Left forelimb (tissue), 1 donor: ENCODE data around the gene OR4D2.
"Not testable (repeated sequence)": the region's sequence is repeated elsewhere in the genome, so short reads cannot be mapped to it uniquely, and the experiment has no call there.

Experiments used
- DNase-seq: peaks from one replicate; pipeline ENCODE4 v3.0.0-alpha.2; 2018; ENCODE audit warnings: low spot score

The OR4D2 gene

DNA sequence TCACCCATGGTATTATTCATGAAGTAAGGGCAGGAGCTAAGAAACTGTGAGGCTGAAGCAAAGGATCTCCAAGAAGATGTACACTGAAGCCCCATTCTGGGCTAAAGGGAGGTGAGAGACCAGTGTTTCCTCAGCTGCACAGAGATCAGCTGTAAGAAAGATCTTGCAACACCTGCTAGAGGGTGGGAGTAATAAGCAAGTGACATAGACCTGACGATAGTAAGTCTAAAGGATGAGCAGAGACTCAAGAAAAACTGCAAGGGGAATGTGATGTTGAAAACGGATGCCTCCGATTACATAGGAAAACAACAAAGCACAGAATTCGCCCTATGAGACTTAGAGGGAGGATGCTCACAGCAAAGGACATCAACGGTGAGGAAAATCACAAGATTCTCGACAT is at the start of gene OR4D2:
Gene OR4D2, plus strand, starts transcription at position 301 of the 400 bp plus-strand sequence. CDS start 2,674 bp downstream, outside the sequence.
- no peak for DNase-seq

- DNase-seq, result no peak
These were observed 49.4 kb upstream of the OR4D2 start for GRCh38 chr17:58117382-58117781.

DNA sequence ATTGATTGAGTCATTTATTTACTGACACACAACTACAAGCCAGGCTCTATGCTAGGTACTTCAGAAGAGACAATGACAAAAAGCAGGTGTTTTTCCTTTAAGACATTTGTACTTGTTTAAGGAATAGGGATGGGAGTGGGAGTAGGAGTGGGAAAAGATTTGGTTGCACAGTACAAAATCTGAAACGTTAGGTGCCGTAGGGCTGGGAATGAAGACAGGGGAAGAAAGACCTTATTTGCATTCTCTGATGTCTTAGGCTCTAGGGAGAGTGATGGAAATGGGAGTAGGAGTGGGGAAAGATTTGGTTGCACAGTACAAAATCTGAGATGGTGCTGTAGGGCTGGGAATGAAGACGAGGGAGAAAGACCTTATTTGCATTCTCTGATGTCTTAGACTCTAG is 47.3 kb upstream of the OR4D2 start:
- no peak for DNase-seq

- no peak for DNase-seq
These were observed 46.5 kb upstream of the OR4D2 start for GRCh38 chr17:58120195-58120822.

DNA sequence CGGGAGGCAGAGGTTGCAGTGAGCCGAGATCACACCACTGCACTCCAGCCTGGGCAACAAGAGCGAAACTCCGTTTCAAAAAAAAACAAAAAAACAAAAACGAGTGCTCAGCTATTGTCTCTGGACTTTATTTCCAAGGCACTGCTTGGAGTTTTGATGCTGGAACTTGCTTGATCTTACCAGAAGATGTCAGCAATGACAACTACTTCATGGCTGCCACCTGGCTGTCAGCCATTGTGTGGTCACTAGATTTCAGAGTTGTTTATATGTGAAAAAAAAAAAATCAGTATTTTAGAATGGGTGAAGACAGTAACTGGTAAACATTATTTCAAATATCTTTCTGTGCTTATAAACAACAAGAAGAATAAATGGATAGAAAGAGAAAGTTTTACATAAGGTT is 44.9 kb upstream of the OR4D2 start:
- DNase-seq, result no peak

- no peak for DNase-seq
These were observed 38.9 kb upstream of the OR4D2 start for GRCh38 chr17:58127846-58128245.

DNA sequence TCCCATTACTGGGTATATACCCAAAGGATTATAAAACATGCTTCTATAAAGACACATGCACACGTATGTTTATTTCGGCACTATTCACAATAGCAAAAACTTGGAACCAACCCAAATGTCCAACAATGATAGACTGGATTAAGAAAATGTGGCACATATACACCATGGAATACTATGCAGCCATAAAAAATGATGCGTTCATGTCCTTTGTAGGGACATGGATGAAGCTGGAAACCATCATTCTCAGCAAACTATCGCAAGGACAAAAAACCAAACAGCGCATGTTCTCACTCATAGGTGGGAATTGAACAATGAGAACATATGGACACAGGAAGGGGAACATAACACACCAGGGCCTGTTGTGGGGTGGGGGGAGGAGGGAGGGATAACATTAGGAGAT is 34.1 kb upstream of the OR4D2 start:
- DNase-seq, result not testable (repeated sequence)

GRCh38 chr17:58136669-58137279 is 30.0 kb upstream of the OR4D2 start:
- DNase-seq, result no peak

DNA sequence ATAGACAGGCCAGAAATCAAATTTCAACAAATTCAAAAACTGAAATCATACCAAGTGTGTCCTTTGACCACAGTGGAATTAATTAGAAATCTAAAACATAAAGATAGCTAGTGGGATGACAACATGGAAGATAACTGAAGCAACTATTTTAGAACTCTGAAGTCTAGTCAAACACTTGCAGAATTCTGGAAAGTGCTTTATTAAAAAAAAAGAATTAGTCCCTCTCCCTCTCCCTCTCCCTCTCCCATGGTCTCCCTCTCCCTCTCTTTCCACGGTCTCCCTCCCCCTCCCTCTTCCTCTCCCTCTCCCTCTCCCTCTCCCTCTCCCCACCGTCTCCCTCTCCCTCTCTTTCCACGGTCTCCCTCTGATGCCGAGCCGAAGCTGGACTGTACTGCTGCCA is 25.3 kb upstream of the OR4D2 start:
- DNase-seq, result no peak

DNA sequence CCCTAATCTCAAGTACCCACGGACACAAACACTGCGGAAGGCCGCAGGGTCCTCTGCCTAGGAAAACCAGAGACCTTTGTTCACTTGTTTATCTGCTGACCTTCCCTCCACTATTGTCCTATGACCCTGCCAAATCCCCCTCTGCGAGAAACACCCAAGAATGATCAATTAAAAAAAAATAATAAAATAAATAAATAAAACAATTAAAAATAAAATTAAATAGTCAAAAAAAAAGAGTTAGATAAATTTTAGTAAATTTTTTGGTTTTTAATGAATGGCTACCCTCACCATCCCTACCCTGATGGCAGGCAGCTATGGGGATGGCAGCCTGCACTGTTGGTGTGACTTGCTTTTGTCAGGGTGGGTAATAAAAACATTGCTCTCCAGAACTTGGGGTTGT is 23.4 kb upstream of the OR4D2 start:
- not testable (repeated sequence) for DNase-seq

- no peak for DNase-seq
These were observed 22.0 kb upstream of the OR4D2 start for GRCh38 chr17:58144801-58145200.

- DNase-seq, result no peak
These were observed 18.8 kb upstream of the OR4D2 start, which contains the start of gene OR4D1 for GRCh38 chr17:58147930-58148434. Gene OR4D1, plus strand, starts transcription at chr17:58148384. Its CDS starts 6,770 bp downstream, at chr17:58155154.

DNA sequence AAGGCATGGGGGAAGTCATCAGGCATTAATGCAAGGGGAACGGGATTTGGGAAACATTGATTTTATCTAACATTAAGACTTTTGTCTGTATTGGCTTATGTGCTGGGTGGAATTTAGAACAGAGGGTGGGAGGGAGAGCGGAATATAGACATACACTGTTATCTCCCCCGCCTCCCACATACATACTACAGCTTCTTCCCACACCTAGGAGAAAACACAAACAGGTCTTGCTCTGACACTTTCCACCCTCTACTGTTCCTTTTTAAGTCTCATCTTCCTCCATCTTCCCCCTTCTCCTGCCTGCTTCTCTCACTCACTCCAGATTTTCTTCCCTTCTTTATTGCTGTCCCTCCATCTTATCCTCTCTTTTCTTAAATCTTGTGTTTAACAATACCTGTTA is 18.2 kb upstream of the OR4D2 start:
- no peak for DNase-seq

DNA sequence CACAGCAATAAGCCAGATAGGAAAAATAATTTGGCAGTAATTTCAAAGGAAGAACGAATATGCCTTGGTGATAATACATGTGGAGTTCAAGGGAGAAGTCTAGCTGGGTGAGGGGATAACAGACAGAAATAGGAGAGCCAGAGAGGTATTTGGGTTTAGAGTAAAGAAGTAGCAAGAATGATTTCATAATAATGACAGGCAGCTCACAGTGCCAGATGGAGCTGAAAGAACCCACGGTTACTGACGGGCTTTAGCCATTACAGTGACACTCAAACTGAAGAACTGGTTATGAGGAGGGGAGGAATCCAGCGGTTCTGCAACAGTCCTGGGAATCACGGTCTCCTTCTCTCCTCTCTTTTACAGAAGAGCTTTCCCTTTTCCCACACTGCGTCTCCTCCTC is 16.4 kb upstream of the OR4D2 start:
- DNase-seq, result no peak

DNA sequence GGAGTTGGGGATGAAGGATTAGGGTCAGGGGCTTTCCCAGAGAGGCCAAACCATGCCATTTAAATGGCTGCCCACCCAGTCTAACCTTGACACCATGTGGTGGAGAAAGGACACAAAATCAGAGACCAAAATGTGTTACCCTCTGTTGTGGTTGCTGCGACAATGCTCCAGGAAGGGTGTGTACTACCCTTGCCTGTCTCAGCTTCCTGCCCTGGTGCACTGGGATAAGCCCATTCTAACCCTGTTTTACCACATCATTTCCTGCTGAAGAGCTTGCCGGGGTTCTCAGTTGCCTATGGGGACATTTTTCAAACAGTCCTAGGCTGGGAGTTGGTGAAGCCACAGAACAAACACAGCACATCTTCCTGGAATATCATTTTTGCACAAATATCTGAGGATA is 13.7 kb upstream of the OR4D2 start:
- DNase-seq, result no peak

GRCh38 chr17:58153671-58154070 is 13.1 kb upstream of the OR4D2 start:
- no peak for DNase-seq

- DNase-seq, result no peak
These were observed 9.7 kb upstream of the OR4D2 start for GRCh38 chr17:58156839-58157803.

- DNase-seq, result no peak
These were observed 8.6 kb upstream of the OR4D2 start for GRCh38 chr17:58158181-58158580.

- DNase-seq, result no peak
These were observed 5.2 kb upstream of the OR4D2 start for GRCh38 chr17:58161566-58161965.

DNA sequence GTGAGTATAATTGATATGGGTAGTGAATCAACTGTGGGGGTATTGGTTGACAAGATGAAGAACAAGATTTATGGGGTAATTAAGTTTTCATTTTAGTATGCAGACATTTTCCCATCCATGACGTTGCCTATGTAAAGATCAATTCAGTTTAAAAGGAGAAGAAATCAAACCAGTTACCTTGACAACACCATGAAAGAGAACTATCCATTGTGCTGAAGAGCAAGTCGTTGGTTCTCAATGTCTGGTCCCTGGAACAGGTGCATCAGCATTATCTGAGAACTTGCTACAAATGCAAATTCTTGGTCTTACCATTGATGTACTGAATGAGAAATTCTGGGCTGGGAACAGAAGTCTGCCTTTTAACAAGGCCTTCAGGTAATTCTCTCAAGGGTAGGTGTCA is 801 bp upstream of the OR4D2 start:
- no peak for DNase-seq

DNA sequence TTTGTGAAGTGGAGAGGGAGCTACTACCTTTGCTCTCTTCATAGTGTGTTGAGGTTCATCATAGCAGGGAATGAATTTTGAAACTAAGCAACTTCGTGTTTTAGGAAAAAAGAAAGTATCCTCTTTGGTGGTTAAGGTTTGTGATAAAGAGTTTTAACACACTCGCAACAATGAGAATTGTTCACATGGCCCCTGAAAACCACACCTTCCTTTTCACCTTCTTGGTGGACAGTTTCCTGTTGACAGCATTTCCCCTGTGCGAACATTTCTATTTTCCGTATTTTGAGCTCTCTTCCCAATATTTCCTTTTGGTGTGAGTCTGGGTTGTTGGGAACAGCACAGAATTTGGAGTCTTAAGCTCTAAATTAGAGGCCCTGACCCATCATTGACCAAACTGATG is 3.8 kb downstream of the OR4D2 start:
- DNase-seq, result no peak

GRCh38 chr17:58172369-58173071 is 5.7 kb downstream of the OR4D2 start:
- DNase-seq, result no peak
